ENCODE measurements around the gene ZNF44.

The ZNF44 gene

GRCh38 chr19:12230751-12231733, 63.6 kb downstream of the ZNF44 start:
- Histone ChIP-seq H3K9me3 (ENCODE audit: control insufficient read depth in 2 of 2, low read length in 2 of 2) (peaks cover 0 to 4% of the 10 kb centered on the region in 2 donors), H3K9ac (ENCODE audit: low read depth in 1 of 2, low read length in 2 of 2) (no peak overlapping the region), H3K27ac (ENCODE audit: low read depth in 2 of 2, low read length in 2 of 2) (no peak overlapping the region), H3K4me1 (ENCODE audit: control insufficient read depth in 2 of 2, insufficient read depth in 2 of 2, low read length in 2 of 2) (no peaks in the 10 kb centered on the region), H3K4me3 (ENCODE audit: low read length in 2 of 2) (no peak overlapping the region), H3K36me3 (ENCODE audit: control insufficient read depth in 2 of 2, insufficient read depth in 2 of 2, low read length in 2 of 2) (peaks cover 3 to 18% of the 10 kb centered on the region in 2 donors), H3K27me3 (ENCODE audit: control insufficient read depth in 2 of 2, insufficient read depth in 2 of 2, low read length in 2 of 2) (no peaks in the 10 kb centered on the region)

GRCh38 chr19:12229990-12230389, 64.7 kb downstream of the ZNF44 start:
- Histone ChIP-seq H3K36me3 (ENCODE audit: control insufficient read depth in 2 of 2, insufficient read depth in 2 of 2, low read length in 2 of 2) (peaks cover 3 to 18% of the 10 kb centered on the region in 2 donors), H3K27me3 (ENCODE audit: control insufficient read depth in 2 of 2, insufficient read depth in 2 of 2, low read length in 2 of 2) (no peaks in the 10 kb centered on the region), H3K9me3 (ENCODE audit: control insufficient read depth in 2 of 2, low read length in 2 of 2) (peaks cover 0 to 4% of the 10 kb centered on the region in 2 donors), H3K4me1 (ENCODE audit: control insufficient read depth in 2 of 2, insufficient read depth in 2 of 2, low read length in 2 of 2) (no peaks in the 10 kb centered on the region), H3K27ac (ENCODE audit: low read depth in 2 of 2, low read length in 2 of 2) (no peak overlapping the region), H3K4me3 (ENCODE audit: low read length in 2 of 2) (no peak overlapping the region), H3K9ac (ENCODE audit: low read depth in 1 of 2, low read length in 2 of 2) (no peak overlapping the region)

GRCh38 chr19:12224676-12225075, 70.0 kb downstream of the ZNF44 start:
- H3K27me3 ChIP-seq (ENCODE audit: control insufficient read depth in 2 of 2, insufficient read depth in 2 of 2, low read length in 2 of 2) = no peaks in the 10 kb centered on the region
- peaks cover 0 to 2% of the 10 kb centered on the region in 2 donors for H3K36me3 ChIP-seq (ENCODE audit: control insufficient read depth in 2 of 2, insufficient read depth in 2 of 2, low read length in 2 of 2)
- peaks cover 0 to 3% of the 10 kb centered on the region in 2 donors for H3K9me3 ChIP-seq (ENCODE audit: control insufficient read depth in 2 of 2, low read length in 2 of 2)
- no peaks in the 10 kb centered on the region for H3K4me1 ChIP-seq (ENCODE audit: control insufficient read depth in 2 of 2, insufficient read depth in 2 of 2, low read length in 2 of 2)
- H3K27ac ChIP-seq (ENCODE audit: low read depth in 2 of 2, low read length in 2 of 2) = no peak overlapping the region
- H3K4me3 ChIP-seq (ENCODE audit: low read length in 2 of 2) = no peak overlapping the region
- no peak overlapping the region for H3K9ac ChIP-seq (ENCODE audit: low read depth in 1 of 2, low read length in 2 of 2)

- Histone ChIP-seq H3K4me1 (ENCODE audit: control insufficient read depth in 2 of 2, insufficient read depth in 2 of 2, low read length in 2 of 2) (no peaks in the 10 kb centered on the region), H3K27ac (ENCODE audit: low read depth in 2 of 2, low read length in 2 of 2) (no peak overlapping the region), H3K9me3 (ENCODE audit: control insufficient read depth in 2 of 2, low read length in 2 of 2) (peaks cover 0 to 3% of the 10 kb centered on the region in 2 donors), H3K9ac (ENCODE audit: low read depth in 1 of 2, low read length in 2 of 2) (no peak overlapping the region), H3K4me3 (ENCODE audit: low read length in 2 of 2) (no peak overlapping the region), H3K27me3 (ENCODE audit: control insufficient read depth in 2 of 2, insufficient read depth in 2 of 2, low read length in 2 of 2) (no peaks in the 10 kb centered on the region), H3K36me3 (ENCODE audit: control insufficient read depth in 2 of 2, insufficient read depth in 2 of 2, low read length in 2 of 2) (peaks cover 0 to 2% of the 10 kb centered on the region in 2 donors)
Measured at GRCh38 chr19:12222980-12223630, 71.6 kb downstream of the ZNF44 start.
